IMR-90 (cell line): ENCODE data around the gene RHEX. TPM values are rescaled to one million over a fixed set of nuclear protein-coding genes. Genes with fewer than 3 reads are reported as not detected.
A peak's percentile ranks its signal among the peaks of the same experiment; 100 is the strongest.

ENCODE experiments used
- ATAC-seq: fragments of 200-7000 bp; cut with Tn5 transposase; 2 replicates; pipeline ENCODE4 v1.9.1; 2020; ENCODE audit warnings: low read depth, mild to moderate bottlenecking, moderate library complexity
- BruUV-seq: library from RNA; stranded (reverse); fragments of 400-500 nt; replicated peaks from 2 replicates; lab custom pipeline; 2021; lab: Mats Ljungman, UMichigan
- CTCF ChIA-PET: fragments of 300-600 bp; formaldehyde crosslinking; extraction: SDS; loops from one replicate; lab custom pipeline; 2021; ENCODE audit warnings: antibody characterized with exemption; lab: Yijun Ruan, JAX
- POLR2A ChIA-PET: fragments of 300-600 bp; sonication (Branson Sonifier 250); formaldehyde crosslinking; loops from one replicate; lab custom pipeline; 2022; ENCODE audit warnings: antibody characterized with exemption; ENCODE audit not compliant: unreplicated experiment; lab: Charles Lee
- DNase-seq: peaks from one replicate; pipeline ENCODE4 v3.0.0; 2013
- H2AFZ ChIP-seq: replicated peaks from 2 replicates; pipeline ENCODE3; 2013; ENCODE audit warnings: low read length, mild to moderate bottlenecking; ENCODE audit not compliant: poor library complexity
- H2AK5ac ChIP-seq: 2 replicates; pipeline ENCODE4 v1.6.1; 2013; ENCODE audit warnings: low read depth, low read length, inconsistent platforms
- H2AK9ac ChIP-seq: replicated peaks from 2 replicates; pipeline ENCODE3; 2013; ENCODE audit warnings: mild to moderate bottlenecking, low read depth, low read length, moderate library complexity; ENCODE audit not compliant: poor library complexity
- H2BK120ac ChIP-seq: 2 replicates; pipeline ENCODE4 v1.6.1; 2013; ENCODE audit warnings: low read depth, low read length, inconsistent platforms
- H2BK15ac ChIP-seq: 3 replicates; pipeline ENCODE4 v1.6.1; 2013; ENCODE audit warnings: low read depth, low read length, inconsistent platforms
- H2BK20ac ChIP-seq: 2 replicates; pipeline ENCODE4 v1.6.1; 2013; ENCODE audit warnings: low read depth, mild to moderate bottlenecking, inconsistent platforms, low read length, moderate library complexity
- H2BK5ac ChIP-seq: 2 replicates; pipeline ENCODE4 v1.6.1; 2013; ENCODE audit warnings: mild to moderate bottlenecking, low read depth, low read length, inconsistent platforms; ENCODE audit not compliant: poor library complexity, severe bottlenecking
- H3K14ac ChIP-seq: replicated peaks from 2 replicates; pipeline ENCODE4 v1.6.1; 2013; ENCODE audit warnings: low read depth, low read length, inconsistent platforms
- H3K18ac ChIP-seq: 2 replicates; pipeline ENCODE4 v1.6.1; 2013; ENCODE audit warnings: low read depth, low read length, control low read depth
- H3K23ac ChIP-seq: 2 replicates; pipeline ENCODE4 v1.6.1; 2013; ENCODE audit warnings: low read depth, low read length, inconsistent platforms
- H3K27ac ChIP-seq: 2 replicates; pipeline ENCODE4 v1.5.1; 2013; ENCODE audit warnings: mild to moderate bottlenecking, control low read depth, low read length; ENCODE audit not compliant: insufficient read depth
- H3K27me3 ChIP-seq: 2 replicates; pipeline ENCODE4 v1.6.1; 2013; ENCODE audit warnings: low read length; ENCODE audit not compliant: control insufficient read depth, insufficient read depth
- H3K36me3 ChIP-seq: 2 replicates; pipeline ENCODE4 v1.6.1; 2013; ENCODE audit warnings: low read length, mixed read lengths; ENCODE audit not compliant: control insufficient read depth, insufficient read depth
- H3K4ac ChIP-seq: 2 replicates; pipeline ENCODE4 v1.6.1; 2013; ENCODE audit warnings: low read depth, low read length, inconsistent platforms
- H3K4me1 ChIP-seq: 2 replicates; pipeline ENCODE4 v1.6.1; 2013; ENCODE audit warnings: low read length, mixed read lengths; ENCODE audit not compliant: control insufficient read depth, insufficient read depth
- H3K4me2 ChIP-seq: 2 replicates; pipeline ENCODE4 v1.6.1; 2013; ENCODE audit warnings: low read depth, mild to moderate bottlenecking, control low read depth, low read length, moderate library complexity
- H3K4me3 ChIP-seq: 2 replicates; pipeline ENCODE4 v1.5.1; 2013; ENCODE audit warnings: low read depth, mild to moderate bottlenecking, control low read depth, low read length, moderate library complexity; ENCODE audit not compliant: insufficient read depth
- H3K56ac ChIP-seq: 2 replicates; pipeline ENCODE4 v1.6.1; 2013; ENCODE audit warnings: low read length, inconsistent platforms; ENCODE audit not compliant: insufficient read depth; ENCODE audit errors: extremely low read depth
- H3K79me1 ChIP-seq, 2 experiments: 2 replicates each; pipeline ENCODE4 v1.6.1; 2013; ENCODE audit warnings: low read length in 2 of 2, inconsistent platforms in 1 of 2, low read depth in 1 of 2
- H3K9ac ChIP-seq: 2 replicates; pipeline ENCODE4 v1.6.1; 2013; ENCODE audit warnings: low read depth, low read length, control low read depth
- H3K9me1 ChIP-seq: 2 replicates; pipeline ENCODE4 v1.6.1; 2013; ENCODE audit warnings: low read length, inconsistent platforms; ENCODE audit not compliant: insufficient read depth
- H3K9me3 ChIP-seq: 2 replicates; pipeline ENCODE4 v1.6.1; 2013; ENCODE audit warnings: low read length; ENCODE audit not compliant: control insufficient read depth, insufficient read depth
- H4K20me1 ChIP-seq: 2 replicates; pipeline ENCODE4 v1.6.1; 2013; ENCODE audit warnings: low read length, inconsistent platforms; ENCODE audit not compliant: insufficient read depth
- H4K5ac ChIP-seq: 2 replicates; pipeline ENCODE4 v1.6.1; 2013; ENCODE audit warnings: mild to moderate bottlenecking, low read depth, low read length, control low read depth
- H4K8ac ChIP-seq, 2 experiments: 2 replicates each; pipeline ENCODE4 v1.6.1; 2013; ENCODE audit warnings: low read depth in 2 of 2, low read length in 2 of 2, control low read depth in 1 of 2, inconsistent platforms in 1 of 2
- H4K91ac ChIP-seq: 2 replicates; pipeline ENCODE4 v1.6.1; 2013; ENCODE audit warnings: low read depth, low read length, inconsistent platforms; ENCODE audit not compliant: insufficient read depth
- CEBPB ChIP-seq: IDR thresholded peaks from 2 replicates; pipeline ENCODE4 v1.6.1; 2012; ENCODE audit warnings: low read depth, low read length, improper control_type of control experiment
- CHD1 ChIP-seq: IDR thresholded peaks from 2 replicates; pipeline ENCODE4 v1.6.1; 2012; ENCODE audit warnings: low read depth, low read length, improper control_type of control experiment
- WGBS, 2 experiments: methylation state at CpG; one replicate each; pipeline versions ENCODE4 v1.1.5 to v1.1.7; 2013; ENCODE audit warnings: missing lambda C conversion rate in 2 of 2; ENCODE audit not compliant: insufficient read length in 1 of 2; ENCODE audit errors: extremely low coverage in 2 of 2; 5-methylcytosine and 5-hydroxymethylcytosine counted together
- dilution Hi-C: fragments of 300-500 bp; cut with HindIII; formaldehyde crosslinking; loops from one replicate; pipeline ENCODE4 v1.14.3; 2018; ENCODE audit warnings: low sequenced_read_pairs; ENCODE audit not compliant: unreplicated experiment
- in situ Hi-C: fragments of 300-500 bp; cut with MboI; formaldehyde crosslinking; loops from 3 replicates; pipeline ENCODE4 v1.14.3; 2019; ENCODE audit warnings: low sequenced_read_pairs, inconsistent platforms, mixed read lengths
- intact Hi-C: fragments of 100-400 bp; cut with micrococcal nuclease; formaldehyde crosslinking; loops from 2 replicates; pipeline ENCODE4 v1.10.0; 2022
- polyA plus RNA-seq, 3 experiments: library from polyadenylated mRNA; depleted of rRNA; stranded (reverse); fragments of >200 nt; gene quantifications; 2 replicates each; pipeline ENCODE4 v1.2.3, GENCODE V29; 2012; ENCODE audit warnings: low replicate concordance in 1 of 3
- total RNA-seq: library from RNA; depleted of rRNA; stranded (reverse); fragments of >200 nt; gene quantifications from 2 replicates; pipeline ENCODE4 v1.2.3, GENCODE V29; 2012

Gene RHEX
- total and polyA plus RNA-seq, 2 of the 4 experiments (the other 2 are of a cell fraction), result not detected

DNA sequence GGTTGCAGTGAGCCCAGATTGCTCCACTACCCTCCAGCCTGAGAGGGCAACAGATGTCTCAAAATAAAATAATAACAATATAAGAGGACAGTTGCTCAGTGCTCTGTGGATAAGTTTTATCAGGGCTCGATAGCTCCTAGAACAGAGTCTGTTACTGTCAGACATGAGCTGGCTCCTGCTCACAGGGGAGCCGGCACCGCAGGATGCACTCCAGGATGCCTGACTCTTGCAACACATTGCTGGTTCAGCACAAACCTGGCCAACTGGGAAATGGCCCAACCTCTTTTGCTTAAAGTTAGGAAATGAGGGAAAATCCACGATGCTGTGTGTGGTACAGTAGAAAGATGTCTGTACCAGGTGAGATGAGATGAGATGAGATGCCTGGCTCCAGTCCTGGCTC is 23.5 kb upstream of the RHEX start:
- no peak overlapping the region for H3K56ac ChIP-seq
- H4K8ac ChIP-seq, result no peak overlapping the region
- H4K5ac ChIP-seq, result no peak overlapping the region
- H3K4ac ChIP-seq, result no peak overlapping the region
- no peak overlapping the region for H3K27ac ChIP-seq
- no peak overlapping the region for H2AK9ac ChIP-seq
- H3K4me1 ChIP-seq, result no peaks in the 10 kb centered on the region
- H3K79me1 ChIP-seq, result no peaks in the 10 kb centered on the region
- in situ Hi-C loops (no loop called here), intact Hi-C loops (no loop called here), dilution Hi-C loops (no loop called here)
- no peak overlapping the region for H3K18ac ChIP-seq
- WGBS, 2 experiments, result 60% methylated on average over 1 of the region's 4 CpGs; no CpG with 5 or more reads in 1 of the 2 experiments
- TF ChIP-seq CHD1 (no peak), CEBPB (peak; percentile 47; the same call in 1 of the 2 replicates)
- H3K27me3 ChIP-seq, result peaks cover 30% of the 10 kb centered on the region
- no peak overlapping the region for H2AK5ac ChIP-seq
- H4K20me1 ChIP-seq, result no peaks in the 10 kb centered on the region
- H2BK15ac ChIP-seq, result no peak overlapping the region
- no peak overlapping the region for H3K4me3 ChIP-seq
- no peaks in the 10 kb centered on the region for H3K36me3 ChIP-seq
- ATAC-seq (no peak), DNase-seq (peak; percentile 20)
- H2BK20ac ChIP-seq, result no peak overlapping the region
- no peak overlapping the region for H3K4me2 ChIP-seq
- no peak overlapping the region for H2AFZ ChIP-seq
- no peak overlapping the region for H4K91ac ChIP-seq
- CTCF ChIA-PET, result interaction anchor here (1.3 kb wide), 1 partner anchor 16 kb away, joined by 4 read pairs; no protein-coding TSS in a partner anchor
- POLR2A ChIA-PET, result no interaction called here
- no peaks in the 10 kb centered on the region for H3K9me1 ChIP-seq
- no peak overlapping the region for H3K23ac ChIP-seq
- peaks cover 4% of the 10 kb centered on the region for H3K9me3 ChIP-seq
- H3K9ac ChIP-seq, result no peak overlapping the region
- H2BK5ac ChIP-seq, result no peak overlapping the region
- BruUV-seq, result no TSS peak
- no peak overlapping the region for H3K14ac ChIP-seq
- H2BK120ac ChIP-seq, result no peak overlapping the region
